ELR (cell line): ENCODE results near the gene WNT2B.
A peak's percentile ranks its signal among the peaks of the same experiment; 100 is the strongest.

Source experiments
- DNase-seq: peaks from one replicate; pipeline ENCODE4 v3.0.0-alpha.2; 2015; ENCODE audit warnings: low read depth

The WNT2B gene

GRCh38 chr1:112575154-112575804 lies 66.5 kb downstream of the WNT2B start:
- peak; percentile 96 for DNase-seq

DNA sequence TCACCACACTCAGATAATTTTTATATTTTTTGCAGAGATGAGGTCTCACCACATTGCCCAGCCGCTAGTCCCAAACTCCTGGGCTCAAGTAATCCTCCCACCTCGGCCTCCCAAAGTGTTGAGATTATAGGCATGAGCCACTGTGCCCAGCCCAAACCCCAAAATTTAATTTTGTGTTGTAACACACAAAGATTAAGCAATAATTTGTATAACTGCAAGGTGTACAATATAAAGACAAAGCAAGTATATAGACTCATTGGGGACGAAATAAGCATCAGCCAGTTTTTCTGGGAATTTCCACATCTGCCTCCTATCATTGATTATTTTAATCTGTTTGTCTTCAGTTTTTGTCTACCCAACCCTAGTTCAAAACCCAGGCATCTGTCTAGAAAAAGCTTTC lies 67.5 kb downstream of the WNT2B start:
- no peak for DNase-seq
